AG08395 (cell line): Measurements from ENCODE around the gene HS3ST5.

Experiments used
- DNase-seq: peaks from one replicate; pipeline ENCODE4 v3.0.0; 2012; ENCODE audit warnings: mixed read lengths, low spot score

The HS3ST5 gene

DNA sequence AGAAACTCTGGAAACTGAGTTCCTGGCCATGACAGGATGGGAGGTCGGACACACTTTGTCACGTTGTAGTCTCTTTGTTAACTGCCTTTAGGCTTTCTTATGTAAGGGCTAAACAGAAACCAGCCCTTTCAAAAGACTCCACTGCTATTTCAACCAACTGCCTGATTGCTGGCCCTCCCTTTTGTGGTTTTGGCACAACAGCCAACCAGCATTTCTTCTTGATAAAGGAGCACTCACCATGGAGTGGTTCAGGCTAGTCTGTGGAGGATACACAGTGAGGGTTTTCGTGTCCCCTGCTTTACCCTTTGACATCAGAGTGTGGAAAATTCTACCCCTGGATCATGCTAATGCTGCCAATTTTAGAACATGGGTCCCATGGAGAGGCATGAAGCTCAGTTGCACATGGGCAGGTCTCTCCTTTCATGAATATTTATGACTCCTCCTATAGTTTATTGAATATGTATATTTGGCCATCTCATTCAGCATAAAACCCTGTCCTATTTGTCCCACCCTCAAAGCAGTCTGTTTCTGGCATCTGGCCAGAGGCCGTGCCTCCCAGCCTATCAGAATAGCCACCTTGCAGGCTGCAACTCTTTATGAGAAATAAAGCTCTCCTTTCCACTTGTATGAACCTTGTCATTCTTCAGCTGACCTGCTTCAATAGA, 148.3 kb downstream of the HS3ST5 start:
- DNase-seq, result peak; percentile 9

DNA sequence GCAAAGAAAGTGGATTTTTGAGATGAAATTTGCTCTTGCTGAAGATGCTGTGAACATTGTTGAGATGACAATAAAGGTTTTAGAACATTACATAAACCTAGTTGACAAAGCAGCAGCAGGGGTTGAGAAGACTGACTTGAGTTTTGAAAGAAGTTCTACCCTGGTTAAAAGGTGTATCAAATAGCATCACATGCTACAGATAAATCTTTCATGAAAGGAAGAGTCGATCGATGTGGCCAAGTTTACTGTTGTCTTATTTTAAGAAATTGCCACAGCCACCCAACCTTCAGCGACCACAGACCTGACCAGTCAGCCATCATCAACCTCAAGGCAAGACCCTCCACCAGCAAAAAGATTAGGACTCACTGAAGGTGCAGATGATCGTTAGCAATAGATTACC, 155.3 kb downstream of the HS3ST5 start:
- DNase-seq, result no peak

DNA sequence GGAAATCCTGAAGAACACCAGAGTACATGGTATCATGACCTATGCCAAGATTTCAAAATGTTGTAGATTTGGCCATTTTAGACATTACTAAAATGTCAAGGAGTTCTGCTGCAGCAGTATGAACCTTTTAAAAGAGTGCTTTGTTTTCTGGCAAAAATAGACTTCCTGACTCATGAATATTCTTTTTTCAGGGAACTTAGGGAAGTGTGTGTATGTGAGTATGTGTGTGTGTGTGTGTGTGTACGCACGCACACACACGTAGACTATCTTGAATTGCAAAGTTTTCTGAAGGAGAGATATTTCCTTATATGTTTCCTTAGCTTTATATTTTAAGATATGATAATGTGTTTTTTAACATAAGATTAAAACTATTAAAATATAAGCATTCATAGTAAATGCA, 161.2 kb downstream of the HS3ST5 start:
- no peak for DNase-seq

DNA sequence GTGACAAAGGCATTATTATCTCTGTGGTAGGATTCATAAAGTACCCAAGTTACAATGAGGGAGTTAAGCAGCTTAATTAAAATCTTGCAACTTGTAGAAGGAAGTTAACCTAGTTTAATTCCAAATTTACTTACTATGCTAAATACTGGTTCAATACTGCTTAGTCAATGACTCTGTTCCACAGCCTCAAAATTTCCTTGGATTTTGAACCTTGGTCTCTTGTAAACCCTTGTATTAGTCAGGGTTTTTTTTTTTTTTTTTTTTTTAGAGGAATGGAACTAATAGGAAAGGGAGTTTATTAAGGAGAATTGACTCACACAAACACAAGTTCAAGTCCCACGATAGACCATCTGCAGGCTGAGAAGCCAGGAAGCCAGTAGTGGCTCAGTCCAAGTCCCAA, 163.4 kb downstream of the HS3ST5 start:
- no peak for DNase-seq

DNA sequence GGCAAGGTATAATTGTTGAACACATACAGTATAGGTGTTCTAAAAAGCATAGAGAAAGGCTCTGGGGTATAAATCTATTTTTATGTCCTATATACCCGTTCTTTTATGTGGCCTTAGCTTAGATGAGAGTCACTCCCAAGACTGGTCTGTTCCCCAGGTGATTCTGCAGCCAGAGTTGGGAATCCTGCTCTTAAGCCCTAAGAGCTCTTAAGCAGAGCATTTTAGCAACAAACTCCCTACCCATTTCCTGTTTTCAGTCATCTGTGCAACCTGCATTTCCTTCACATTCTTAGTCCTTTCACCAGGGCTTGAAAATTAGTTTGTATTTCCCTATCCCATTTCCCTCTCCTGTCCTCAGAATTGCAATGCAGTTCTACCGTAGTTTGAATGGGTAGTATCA, 166.1 kb downstream of the HS3ST5 start:
- no peak for DNase-seq

DNA sequence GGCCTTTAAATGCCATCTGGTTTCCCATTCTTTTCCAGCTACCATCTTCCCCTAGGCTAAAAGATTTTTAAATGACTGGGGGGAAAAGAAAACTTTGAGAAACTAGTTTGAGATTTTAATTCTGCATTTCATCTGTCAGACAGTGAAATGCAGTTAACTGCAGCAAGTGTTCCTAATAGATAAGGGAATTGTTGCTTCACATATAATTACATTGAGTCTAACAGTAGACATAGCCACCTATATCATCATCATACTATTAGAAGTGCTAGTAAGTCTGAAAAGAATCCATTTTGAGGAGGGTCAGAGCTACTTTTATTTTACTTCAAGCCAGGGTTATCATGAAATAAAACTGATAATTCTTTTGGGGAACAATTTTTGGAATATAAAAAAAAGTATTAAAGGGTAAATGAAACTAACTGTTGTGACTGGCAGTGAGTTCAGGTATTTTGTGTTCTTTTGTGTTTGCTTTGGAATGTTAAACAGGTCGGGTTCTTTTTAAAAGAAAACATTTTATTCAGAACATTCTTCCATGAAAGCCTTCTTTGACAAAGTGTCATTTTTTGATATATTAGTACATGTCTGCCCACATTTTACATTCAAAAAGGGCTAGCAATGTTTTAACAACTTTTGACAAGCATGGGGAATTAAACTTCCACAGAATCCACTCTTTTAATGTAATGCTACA, 170.1 kb downstream of the HS3ST5 start:
- no peak for DNase-seq

DNA sequence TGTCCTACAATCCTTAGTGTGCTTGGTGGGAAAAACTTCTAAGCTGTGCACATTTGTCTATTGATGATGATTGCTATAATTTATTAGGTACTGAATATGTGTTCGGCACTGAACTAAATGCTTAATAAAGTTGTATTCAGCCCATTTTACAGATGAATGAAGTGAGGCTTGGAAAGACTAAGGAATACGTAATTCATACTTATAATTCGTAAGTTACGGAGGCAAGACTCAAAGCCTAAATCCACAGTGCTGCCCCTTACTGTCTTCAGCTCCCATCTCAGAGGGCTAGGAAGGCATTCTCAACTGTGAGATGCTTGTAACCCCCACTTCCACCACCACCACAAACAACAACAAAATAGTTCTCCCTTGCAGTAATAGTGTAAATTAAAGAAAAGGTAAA, 171.3 kb downstream of the HS3ST5 start:
- no peak for DNase-seq

DNA sequence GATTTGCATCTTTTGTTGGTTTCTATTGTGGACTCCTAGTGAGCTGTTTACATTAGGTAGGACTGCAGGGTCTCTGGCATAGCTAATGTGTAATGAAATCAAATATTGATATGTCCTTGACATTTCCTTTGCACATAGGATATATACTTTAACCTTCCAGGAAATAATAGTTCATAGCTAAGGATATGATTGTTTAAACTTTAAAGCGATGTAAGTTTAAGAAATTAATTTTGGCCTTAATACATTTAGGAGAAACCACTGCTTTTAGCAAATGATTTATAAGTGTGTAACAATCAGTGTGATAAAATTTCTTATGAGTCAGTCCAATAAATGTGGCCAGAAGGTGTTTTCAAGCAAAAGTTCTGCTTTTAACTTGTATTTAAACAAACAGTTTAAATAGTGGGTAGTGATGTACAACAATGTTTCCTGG, 171.8 kb downstream of the HS3ST5 start:
- no peak for DNase-seq

DNA sequence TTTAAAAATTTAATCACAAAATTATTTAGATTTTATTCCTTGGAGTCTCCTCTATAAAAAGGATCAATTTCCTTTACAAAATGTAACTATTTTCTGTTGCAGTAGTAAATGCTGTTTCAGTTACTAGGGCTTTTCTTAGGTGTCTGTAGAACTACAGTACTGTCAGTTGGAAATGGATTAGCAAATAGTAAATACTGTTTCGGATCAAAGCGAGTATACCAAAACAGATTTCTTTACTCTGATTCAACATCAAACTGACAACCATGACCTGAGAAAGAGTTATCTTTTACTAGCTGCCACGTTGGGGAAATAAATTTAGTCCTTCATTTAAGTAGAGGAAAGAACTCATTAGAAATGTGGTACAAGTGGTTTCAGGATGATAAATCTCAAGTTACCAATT, 172.5 kb downstream of the HS3ST5 start:
- DNase-seq, result no peak

DNA sequence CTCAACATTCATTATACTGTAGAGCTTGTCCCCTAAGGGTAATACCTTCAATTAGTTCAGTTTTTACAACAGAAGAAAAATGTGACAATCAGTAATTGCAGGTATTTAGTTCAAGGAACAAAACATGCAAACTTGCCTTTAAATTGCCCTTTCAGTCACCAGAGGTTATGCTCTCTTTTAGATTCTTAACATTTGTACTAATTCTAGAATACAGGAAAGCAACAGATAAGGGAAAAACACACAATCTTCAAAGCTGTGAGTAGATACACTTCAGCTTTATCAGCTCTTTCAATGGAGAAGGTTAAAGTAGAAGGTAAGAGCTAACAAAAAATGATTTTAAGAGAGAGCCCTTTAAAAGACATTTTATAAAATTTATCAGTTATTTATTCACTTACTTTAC, 173.1 kb downstream of the HS3ST5 start:
- no peak for DNase-seq

DNA sequence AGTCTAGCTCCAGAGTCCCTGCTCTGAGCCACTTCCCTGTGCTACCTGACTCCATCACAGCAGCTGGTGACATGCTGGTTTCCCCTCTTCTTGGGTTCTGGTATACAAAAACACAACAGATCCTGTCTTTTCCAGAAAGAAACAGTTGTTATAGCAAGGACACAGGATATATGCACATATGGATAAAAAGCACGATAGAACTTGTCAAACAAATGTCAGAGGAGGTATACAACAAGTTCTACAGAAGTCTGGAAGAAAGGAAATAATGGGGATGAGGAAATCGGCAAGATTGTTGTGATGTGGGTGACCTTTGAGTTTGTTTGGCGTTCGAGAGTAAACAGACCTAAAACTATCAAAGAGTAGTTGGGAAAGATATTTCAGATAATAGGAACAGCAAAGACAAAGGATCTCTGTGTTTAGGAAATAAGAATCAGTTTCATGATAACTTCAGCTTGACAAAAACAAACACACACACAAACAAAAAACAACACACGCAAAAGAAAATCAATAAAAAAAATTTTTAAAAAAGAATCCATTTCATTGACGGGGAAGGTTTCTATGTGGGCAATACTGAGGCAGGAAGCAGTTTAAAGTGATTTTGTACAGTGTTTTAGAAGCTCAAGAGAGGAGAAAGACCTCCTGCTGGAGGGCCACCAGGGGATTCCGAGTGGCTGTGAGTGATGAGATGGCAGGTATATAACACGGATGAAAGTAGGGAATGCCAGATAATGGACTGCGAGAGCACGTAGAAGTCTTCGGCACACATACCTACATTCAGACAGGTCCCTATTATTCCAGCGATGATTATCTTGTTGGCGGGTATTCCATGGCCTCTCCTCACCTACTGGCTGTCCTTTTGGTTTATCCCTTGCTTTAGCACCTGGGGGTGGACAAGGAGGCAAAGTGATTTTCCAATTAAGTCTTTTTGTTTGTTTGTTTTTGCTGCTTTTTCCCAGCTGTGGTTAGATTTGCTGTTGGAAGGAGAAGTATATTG, 174.9 kb downstream of the HS3ST5 start:
- no peak for DNase-seq

DNA sequence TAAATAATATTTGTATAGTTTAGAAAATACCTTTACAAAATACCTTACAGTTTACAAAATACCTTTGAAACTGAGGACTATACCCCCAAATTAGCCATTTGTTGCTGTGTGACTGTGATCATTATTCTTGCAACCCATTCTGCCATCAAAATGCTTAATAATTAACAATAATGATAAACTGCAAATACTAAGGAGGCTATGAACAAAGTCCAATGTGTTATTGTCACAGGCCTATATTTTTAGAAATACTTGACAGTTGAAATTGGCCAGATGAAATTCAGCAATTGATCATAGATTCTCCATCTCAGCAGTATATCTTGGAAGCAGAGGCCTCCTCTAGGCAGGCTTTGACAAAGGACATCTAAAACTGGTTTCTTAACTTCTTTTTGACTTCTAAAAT, 178.6 kb downstream of the HS3ST5 start:
- no peak for DNase-seq

DNA sequence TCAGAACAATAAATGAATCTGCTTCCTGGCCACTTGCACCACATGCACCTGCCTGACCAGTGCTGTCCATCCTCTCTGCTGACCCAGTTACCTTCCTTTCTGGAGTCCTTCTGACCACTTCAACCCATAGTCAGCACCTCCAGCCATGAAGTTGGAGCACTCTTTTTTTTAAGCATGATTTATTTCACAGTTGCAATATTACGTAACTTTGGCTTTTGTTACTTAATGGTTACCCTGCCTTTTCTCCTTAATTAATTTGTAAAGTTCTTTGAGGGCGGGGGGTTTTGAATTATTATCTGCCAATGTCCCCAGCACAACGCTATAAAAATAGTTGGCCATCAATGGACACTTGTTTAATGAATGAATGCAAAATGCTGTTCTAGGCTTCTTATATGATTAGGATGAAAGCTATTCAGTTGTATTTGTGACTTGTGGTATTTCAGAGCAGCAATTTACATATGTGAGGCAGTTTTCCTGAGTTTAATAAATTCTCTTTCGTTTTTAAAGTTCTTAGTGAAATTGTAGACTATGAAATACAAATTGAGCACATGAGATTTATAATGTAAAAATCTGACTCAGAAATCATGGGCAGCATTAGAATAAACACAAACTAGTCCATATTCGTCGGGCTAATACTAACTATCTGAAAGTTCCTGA, 180.0 kb downstream of the HS3ST5 start:
- DNase-seq, result no peak

DNA sequence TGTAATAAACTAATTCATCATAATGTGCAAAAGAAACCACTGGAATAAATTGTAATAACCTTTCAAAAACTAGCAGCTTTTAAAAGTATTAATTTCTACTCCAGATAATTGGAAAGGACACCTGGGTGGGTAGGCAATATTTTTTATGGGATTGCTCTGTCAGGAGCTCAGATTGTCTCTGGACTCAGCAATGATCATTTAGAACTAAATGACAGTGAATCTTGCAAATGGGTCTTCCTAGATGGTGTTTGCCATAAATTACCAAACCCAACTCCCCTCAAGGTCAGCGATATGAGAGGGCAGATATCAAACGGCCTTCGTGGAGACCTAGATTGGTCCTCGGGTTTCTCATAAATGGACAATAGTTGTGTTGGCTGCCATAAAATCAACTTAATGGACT, 181.9 kb downstream of the HS3ST5 start:
- DNase-seq, result no peak

DNA sequence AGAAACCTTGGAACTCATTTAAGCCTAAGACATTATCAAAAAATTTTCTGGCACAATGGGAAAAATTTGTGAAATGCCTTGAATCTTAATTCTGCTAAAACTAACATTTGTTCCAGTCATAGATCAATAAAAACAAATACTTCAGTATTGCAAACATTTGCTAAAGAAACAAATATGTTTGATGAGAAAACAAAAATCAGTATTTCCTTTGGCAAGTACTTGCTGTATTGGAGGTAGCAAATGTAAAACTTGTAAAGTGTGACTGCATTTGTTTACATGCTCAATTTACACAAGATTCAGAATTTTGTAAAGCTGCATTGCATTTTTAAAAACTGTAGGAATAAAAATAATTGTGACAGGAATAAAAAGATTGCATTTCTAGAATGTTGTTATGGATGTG, 183.1 kb downstream of the HS3ST5 start:
- no peak for DNase-seq

DNA sequence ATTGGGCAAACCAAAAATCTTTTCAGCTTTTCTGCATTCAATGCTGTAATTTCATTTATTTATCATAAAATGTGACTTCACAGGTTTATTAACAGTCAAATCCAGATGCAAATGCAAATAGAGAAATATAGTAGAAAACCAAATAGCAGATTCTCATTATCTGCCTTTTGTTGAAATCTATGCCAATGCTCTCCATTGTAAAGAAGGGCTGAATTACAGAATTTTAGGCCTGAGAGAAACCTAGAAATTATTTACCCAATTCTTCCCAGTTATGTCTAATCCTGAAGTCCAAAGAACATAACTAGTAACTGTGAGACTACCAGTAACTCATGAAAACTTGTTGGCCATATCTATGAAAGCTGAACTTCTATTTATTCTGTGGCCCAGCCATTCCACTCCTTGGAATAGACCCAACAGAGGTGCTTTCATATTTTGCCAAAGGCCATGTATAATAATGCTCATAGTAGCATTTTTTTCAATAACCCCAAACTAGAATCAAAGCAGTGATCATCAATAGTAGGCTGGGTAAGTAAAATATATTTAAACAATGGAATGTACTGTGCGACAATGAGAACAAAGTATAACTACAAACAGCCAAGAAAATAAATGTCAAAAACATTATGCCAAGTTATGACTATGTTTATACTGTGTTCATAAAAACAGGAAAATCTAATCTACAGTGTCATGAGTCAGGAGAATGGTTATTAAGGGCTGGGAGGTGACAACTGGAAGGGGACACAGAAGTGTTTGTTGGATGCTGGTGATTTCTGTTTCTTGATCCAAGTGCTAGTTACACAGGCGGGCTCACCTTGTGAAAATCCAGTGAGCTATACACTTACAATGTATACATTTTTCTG, 183.8 kb downstream of the HS3ST5 start:
- no peak for DNase-seq

DNA sequence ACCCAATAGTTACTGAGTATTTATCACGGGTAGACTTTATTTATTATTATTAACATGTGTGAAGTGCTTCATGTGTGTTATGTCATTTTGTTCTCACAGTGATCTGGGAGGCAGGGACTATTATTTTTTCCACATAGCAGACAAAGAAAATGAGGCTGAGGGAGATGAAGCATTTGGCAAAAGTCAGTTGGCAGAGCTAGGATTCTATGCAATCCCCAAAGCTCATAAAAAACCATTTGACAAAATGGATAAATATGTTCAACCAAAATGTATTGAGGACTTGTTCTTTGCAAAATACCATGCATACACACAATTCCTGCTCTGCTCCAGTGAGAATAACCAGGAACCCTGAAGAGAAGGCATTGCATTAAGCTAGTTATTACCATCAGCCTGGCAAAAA, 184.4 kb downstream of the HS3ST5 start:
- no peak for DNase-seq

DNA sequence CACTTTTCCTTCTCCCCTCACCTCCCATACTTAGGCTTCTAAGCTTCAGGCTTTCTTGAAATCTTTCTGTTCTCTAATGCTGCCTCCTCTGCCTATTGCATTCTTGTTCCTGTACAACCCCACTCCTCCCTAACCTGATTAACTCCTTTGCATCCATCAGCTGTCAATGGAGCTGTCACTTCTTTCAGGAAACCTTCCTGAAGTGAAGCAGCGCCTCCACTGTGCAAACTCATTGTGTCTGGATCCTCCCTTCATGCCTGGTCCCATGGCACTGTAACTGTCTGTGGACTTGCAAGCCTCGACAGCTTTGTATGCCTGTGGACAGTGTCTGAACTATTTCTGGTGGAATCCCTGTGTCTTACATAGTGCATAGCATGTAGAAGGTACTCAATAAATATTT, 185.0 kb downstream of the HS3ST5 start:
- no peak for DNase-seq

DNA sequence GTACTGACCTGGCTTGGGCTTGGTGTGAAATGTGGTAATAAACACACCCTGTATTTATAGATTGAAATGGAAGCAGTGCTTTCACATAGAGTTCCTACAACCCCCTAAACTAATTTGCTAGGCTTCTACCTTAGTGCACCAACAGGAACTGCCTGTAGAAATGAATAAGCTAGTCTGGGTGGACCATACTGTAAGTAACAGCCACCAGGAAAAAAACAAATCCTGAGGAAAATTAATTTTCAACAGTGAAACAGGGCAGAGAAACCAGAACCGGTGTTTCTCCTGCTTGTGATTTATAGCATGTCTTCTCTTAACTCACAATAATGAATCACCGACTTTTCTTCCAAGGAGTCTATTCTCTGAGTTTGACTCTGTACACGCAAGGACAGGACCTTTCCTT, 187.1 kb downstream of the HS3ST5 start:
- no peak for DNase-seq

DNA sequence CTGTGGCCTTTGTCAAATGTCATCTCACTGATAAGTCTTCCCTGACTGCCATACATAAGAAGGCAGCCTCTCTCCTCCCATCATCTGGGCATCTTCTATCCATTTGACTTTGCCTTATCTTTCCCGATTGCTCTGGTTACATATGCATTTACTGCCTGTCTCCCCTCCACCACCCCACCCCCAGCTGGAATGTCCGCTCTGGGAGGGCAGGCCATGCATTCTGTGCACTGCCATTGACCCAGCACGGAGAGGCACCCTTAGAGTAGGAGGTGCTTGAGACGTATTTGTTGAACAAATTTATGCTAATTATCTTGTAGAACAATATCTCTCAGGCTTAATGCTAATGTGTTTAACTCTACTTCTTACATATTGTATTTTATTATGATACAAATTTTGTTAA, 188.0 kb downstream of the HS3ST5 start:
- no peak for DNase-seq

DNA sequence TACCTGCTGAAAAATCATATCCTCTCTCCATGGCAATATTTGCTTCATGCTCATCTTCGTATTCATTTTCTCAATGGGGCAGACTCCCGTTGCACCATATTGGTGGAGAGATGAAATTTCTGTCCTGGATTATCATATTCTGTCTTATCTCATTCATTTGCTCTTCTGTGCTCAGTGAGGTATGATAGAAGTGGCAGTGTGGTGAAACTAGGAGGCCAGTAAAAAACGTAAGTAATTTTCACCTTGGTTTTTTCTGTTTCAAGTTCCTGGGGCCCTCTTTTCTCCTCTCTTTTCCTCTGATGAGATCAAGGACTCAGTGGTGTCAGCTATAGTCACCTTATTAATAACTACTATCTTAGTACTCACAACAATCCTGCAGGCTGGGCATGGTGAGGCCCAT, 189.4 kb downstream of the HS3ST5 start:
- no peak for DNase-seq
